Measurements from ENCODE around the gene LYRM2.
"Not testable (repeated sequence)": the region's sequence is repeated elsewhere in the genome, so short reads cannot be mapped to it uniquely, and the experiment has no call there.

The LYRM2 gene

DNA sequence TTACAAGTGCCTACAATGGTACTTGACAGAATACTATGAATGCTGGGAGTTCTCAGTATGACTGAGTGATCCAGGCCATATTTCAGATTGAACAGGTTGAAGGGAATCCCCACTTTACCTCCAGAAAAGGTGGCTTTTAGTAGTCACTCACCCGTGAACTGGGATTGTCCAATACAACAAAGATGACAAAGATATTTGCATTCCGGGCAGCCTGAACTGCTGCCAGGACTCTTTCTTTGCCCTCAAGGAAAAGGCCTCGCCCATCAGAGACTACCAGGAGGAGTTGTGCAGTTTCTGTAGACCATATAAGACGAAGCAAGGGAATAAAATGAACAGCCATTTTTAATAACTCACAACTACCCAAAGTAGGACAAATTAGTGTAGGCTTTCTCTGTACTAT lies 6.3 kb upstream of the LYRM2 start:
- no peak for DNase-seq

DNA sequence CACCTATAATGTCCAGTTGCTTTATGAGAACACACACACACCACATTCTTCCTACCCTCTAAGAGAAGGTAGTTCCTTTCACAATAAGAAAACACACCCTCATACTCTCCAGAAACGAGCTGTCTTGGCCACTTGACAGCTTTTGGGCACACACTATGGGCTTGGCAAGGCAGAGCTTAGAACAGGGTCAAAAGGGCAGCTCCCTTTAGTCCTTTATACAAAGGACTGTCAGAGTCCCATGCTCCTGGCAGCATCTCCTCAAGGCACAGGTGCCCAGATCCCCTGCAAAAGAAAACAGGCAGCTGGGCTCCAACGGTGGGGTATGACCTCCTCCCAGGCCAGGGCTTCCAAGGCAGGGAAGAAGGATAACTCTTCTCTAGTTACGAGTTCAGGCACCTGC lies 4.9 kb upstream of the LYRM2 start:
- no peak for DNase-seq

DNA sequence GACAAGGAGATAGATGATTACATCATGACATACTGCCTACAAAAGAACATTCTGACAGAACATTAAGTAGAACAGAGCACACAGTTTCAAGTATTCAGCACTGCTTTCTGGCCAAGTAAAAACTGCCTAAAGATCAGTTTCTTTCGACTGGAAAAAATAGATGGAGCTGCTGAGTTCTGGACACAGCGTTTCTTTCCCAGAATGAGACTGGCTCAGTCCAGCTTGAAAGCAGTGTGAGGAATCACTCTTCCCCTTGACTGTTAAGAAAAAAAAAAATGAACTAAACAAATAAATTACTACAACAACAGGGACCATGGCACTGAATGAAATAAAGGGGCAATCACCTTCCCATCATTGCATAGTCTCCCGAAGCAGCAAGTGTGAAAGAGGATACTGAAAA lies 4.4 kb upstream of the LYRM2 start:
- no peak for DNase-seq

DNA sequence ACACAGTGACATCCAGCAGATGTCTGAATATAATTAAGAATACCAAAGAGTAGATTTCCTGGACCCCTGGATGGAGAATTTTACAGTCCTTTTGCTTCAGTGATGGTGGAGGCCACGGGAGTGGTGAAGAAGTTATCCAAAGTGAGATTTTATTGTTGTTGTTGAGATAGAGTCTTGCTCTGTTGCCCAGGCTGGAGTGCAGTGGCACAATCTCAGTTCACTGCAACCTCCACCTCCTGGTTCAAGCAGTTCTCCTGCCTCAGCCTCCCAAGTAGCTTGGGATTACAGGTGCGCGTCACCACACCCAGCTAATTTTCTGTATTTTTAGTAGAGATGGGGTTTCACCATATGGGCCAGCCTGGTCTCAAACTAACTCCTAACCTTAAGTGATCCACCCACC lies 3.0 kb upstream of the LYRM2 start:
- not testable (repeated sequence) for DNase-seq

DNA sequence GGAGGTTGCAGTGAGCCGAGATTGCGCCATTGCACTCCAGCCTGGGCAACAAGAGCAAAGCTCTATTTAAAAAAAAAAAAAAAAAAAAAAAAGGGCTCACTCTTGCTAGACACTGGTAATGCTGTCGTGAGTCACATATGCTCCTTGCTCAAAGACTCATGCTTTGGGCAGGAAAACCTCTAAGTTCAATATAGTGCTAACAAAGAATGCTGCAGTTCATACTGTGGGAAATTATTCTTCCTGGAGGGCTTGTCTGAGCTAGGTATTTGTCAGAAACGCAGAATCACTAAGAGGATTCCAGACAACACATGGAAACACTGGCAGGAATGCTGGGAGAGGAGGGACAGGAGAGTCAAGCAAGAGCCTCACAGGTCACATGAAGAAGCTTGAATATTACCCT lies 2.3 kb upstream of the LYRM2 start:
- DNase-seq = no peak

DNA sequence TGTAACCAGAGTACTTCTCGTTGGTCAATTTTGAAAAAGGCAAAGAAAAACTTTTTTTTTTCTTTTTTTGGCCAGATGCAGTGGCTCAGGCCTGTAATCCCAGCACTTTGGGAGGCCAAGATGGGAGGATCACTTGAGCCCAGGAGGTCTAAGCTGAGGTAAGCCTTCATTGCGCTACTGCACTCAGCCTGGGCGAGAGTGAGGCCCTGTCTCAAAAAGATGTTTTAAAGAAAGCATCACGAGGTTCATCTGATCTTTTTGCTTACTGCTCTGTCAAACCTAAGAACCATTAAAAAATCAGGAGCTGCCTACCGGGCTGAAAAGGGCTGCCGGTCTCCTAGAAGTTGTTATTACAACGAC lies 607 bp downstream of the LYRM2 start:
- no peak for DNase-seq

DNA sequence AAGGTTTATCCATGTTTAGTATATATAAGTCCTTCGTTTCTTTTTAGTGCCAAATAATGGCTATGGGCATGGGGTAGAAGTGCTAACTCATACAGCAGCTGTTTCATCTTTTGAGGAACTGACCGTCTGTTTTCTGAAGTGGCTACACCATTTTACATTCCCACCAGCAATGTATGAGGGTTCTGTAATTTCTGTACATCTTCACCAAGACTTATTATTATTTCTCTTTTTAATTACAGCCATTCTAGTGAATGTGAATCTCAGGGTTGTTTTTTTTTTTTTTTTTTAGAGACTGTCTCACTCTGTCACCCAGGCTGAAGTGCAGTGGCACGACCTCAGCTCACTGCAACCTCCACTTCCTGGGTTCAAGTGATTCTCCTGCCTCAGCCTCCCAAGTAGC lies 2.1 kb downstream of the LYRM2 start:
- DNase-seq = not testable (repeated sequence)

DNA sequence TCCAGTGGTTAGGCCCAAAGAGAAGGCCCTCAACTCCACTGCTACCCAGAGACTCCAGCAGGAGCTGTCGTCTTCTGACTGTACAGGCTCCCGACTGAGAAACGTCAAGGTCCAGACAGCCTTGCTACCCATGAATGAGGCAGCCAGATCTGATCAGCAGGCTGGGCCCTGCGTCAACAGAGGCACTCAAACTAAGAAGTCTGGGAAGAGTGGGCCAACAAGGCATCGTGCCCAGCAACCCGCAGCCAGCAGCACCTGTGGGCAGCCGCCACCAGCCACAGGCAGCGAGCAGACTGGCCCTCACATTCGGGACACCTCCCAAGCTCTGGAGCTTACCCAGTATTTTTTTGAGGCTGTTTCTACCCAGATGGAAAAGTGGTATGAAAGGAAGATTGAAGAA lies 8.1 kb downstream of the LYRM2 start:
- no peak for DNase-seq

DNA sequence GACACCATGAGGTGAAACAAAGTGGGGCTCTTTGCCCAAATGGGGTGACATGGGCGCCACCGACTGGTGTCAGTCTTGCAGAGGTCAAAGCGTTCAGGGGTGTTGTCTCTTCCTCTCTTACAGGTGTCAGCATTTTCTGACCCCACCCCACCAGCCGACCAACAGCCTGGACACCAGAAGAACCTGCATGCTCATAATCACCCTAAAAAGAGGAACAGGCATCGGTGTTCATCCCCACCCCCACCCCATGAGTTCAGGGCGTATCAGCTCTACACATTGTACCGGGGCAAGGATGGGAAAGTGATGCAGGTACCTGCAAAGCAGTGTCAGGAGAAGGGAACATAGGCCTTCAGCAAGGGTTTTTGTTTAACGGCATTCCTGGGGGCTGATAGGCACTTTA lies 14.8 kb downstream of the LYRM2 start:
- no peak for DNase-seq

DNA sequence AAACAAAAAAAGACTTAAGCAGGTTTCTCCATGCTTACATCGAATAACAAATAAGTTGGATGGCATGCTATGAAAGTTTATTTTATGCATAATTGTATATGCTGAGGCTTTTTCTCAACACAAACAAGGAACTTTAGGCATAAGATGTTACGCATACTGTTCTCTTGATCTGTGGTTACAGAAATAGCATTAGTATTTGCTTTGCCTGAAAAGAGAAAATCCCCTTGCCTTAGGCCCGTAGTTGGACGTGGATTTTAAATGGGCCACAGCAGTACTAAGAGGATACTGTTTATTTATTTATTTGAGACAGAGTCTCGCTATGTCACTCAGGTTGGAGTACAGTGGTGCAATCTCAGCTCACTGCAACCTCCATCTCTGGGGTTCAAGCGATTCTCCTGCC lies 19.0 kb downstream of the LYRM2 start:
- DNase-seq = no peak

DNA sequence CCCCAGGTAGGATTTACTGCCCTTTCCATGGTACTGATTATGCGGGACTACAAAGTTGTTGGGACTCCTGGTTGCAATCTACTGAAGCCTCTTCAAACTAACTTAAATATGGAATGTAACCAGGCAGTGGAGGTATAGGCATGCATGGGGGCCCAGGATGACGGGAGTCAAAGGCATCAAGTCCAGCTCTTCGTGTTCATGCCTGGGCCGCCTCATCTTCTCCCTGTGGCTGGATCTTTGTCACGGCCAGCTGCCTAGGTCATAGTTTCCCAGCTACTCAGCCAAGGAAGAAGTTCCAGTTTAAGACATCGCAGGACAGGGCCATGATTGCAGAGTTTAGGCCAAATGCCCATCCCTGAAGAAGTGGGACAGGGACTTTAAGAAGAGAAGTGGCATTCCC lies 20.5 kb downstream of the LYRM2 start:
- DNase-seq = no peak

DNA sequence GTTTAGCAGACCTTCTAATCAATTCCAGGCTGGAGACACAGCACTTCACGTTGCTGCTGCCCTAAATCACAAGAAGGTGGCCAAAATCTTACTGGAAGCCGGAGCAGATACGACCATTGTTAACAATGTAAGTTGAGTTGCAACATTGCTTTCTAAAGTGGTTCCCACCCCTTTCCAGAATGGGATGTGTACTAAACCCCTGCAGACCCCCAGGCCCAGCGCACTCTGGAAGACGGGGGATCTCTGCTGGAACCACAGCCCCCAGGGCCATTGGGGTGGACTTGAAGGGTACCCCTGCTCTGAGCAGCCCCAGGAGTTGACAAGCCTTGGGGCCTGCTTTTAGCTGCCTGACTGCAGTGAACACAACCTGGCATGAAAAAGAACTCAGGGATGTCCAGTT lies 22.0 kb downstream of the LYRM2 start:
- no peak for DNase-seq

DNA sequence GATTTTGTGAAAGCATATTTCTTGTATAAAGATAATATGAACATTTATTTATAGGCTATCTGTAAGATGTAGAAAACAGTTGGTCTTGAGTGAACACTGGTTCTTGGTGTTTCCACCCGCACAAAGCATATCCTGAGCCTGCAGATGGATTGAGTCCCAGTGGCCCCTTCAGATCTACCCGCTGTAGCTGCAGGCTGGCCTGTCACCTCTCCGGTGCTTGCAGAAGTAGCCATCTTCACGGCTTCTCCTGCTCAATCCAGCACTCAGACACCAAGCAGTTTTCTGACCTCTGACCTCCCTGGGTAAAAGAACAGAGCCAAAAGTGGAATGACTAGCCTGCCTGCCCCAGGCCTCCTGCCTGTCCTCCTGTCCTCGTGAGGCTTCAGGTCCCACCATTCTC lies 22.7 kb downstream of the LYRM2 start:
- DNase-seq = no peak

DNA sequence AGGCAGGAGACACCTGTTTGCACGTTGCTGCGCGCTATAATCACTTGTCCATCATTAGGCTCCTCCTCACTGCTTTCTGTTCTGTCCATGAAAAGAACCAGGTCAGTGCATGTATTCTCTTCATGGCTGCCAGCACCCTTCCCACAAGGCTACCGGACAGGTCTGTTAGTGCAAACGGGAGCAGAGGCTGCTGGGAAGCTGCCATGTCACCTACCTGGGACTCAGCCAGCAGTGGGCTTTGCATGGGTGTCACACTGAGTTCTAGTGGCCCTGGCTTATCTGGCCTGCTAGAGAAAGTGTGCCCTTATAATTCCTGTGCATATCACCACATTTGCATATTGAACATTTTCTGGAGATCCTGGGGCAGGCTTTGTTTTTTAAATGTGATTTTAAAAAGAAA lies 24.8 kb downstream of the LYRM2 start:
- DNase-seq = no peak

DNA sequence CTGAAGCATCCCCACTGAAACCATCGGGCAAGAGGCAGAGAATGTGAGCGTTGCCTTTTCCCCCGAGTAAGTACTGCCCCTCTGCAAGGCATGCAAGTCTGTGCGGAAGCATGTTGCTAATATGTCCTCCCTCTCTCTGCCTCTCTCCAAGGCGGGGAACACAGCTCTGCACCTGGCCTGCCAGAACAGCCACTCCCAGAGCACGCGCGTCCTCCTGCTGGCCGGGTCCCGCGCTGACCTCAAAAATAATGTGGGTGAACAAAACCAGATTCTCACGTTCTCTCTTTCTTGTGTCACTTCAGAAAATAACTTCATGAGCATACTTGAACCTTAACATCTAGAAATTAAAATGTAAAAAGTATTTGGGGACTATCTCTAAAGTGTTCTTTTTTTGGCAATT lies 26.4 kb downstream of the LYRM2 start:
- DNase-seq = no peak

DNA sequence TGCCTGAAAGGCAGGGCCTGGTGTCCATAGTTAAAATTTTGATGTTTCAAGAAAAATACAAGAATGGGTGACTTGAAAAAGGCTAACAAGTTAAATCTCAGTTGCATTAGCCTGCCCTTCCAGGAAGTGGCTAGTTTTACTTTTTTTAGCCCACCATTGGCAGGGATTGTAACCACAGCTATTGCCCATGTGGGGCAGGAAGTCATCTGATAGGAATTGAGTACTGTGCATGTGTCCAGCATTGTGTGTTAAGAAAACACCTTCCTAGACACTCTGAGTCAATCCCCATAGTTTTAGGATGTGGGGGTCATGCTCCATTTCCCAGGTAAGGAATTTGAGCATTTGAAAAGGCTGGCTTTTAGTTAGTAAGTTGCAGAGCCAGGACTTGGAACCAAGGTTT lies 26.9 kb downstream of the LYRM2 start:
- DNase-seq = no peak

DNA sequence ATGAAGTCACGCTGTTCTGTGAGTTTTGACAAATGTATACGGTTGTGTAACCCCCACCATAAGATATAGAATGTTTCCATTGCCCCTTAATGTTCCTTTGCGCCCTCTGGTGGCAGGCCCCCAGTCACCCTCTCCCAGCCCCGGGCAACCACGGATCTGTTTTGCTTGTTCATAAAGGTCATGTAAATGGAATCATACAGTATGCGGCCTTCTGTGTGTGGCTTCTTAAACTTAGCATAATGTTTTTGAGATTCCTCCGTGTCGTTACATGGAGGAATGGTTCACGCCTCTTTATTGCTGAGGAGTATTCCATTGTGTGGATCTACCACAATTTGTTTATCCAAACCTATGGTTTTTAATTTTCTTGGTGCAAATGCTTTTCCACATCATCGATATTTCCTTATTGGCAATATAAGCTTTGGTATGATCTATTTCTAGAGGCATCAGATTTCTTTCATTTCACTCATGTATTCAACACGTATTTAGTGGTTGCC lies 28.4 kb downstream of the LYRM2 start:
- DNase-seq = no peak

DNA sequence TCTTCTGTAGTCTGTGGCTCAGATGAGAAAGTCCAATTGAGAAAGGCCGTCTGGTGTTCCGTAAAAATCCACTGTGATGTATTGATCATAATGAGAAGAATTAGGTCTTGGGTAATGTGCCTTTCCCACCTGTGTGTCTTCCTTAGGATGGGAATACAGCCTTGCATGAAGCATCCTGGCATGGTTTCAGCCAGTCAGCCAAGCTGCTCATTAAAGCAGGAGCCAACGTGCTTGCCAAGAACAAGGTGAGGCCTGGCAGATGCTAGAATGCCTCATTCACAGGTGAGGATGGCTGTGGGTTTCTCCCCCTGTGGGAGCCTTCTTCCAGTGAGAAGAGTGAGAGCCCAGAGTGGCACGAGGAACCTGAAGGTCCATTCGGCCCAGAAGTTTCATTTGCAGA lies 32.7 kb downstream of the LYRM2 start:
- no peak for DNase-seq

DNA sequence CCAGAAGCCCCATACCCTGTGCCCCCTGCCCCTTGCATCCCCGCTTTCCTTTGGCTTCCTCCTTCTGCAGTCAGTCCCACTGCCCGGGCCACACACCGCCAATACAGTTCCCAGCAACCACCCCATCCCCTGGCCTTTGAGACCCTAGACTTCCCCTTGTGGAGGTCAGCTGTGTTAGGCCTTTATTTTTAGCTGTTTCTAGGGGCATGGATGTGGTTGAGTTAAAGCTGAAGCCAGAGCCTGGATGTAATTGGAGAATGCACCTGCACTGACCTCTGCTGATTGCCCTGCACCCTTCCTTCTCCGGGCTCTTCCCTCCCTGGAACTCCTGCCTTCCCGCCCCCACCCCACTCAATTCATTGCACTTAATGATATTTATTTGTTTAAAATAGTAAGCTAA lies 33.9 kb downstream of the LYRM2 start:
- no peak for DNase-seq

DNA sequence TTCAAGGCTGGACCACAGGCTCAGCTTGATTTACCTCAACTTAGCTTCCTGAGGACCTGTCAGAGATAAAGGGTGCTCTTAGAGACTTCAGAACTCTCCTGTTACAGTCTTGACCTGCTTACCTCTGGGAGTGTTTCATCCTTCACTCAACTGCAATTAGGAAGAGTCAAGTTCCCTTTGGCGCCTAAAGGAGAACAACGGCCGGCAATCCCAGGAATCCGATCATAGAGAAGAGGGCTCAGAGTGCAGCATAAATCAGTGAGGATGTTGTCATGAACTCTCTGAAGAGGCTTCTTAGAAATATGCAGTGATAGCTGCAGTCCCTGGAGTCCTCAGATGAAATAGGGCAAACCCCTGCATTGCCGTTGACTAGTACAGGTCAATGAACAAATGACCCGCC lies 36.4 kb downstream of the LYRM2 start:
- no peak for DNase-seq

DNA sequence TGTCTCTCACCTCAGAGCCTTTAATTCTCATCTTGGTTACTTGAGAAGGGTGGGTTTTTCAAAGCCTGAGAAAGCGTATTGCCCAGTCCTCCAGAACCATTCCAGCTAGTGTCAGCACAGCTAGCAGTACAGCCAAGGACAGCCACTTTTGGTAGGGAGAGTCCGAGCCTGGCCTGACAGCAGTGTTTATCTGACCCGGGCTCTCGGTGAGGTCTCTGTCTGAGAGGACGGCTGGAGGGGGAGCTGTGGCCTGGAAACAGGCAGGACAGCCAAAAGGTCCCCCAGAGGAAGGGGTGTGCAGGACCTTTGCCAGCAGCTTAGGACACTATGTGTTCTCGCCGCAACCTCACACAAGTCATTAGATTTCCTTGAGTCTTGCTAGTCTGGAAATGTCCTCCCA lies 38.8 kb downstream of the LYRM2 start:
- DNase-seq = no peak

DNA sequence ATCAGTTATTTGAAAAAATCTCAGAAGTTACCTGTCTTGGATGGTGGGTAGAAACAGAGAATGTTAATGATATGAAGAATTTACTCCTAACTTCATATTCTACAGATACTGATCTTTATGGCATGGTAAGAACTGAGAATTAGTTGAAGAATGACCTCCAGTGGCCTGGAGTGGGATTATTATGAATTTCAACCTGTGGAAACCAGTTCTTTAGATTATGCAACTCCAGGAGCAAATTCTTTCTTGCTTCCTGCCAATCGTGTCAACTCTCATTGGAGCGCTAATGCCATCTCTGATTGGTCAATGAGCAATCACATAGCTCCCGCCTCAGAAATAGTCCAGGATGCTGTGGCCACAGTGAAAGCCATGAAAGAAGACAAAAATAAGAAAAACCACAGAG lies 40.6 kb downstream of the LYRM2 start:
- DNase-seq = no peak

DNA sequence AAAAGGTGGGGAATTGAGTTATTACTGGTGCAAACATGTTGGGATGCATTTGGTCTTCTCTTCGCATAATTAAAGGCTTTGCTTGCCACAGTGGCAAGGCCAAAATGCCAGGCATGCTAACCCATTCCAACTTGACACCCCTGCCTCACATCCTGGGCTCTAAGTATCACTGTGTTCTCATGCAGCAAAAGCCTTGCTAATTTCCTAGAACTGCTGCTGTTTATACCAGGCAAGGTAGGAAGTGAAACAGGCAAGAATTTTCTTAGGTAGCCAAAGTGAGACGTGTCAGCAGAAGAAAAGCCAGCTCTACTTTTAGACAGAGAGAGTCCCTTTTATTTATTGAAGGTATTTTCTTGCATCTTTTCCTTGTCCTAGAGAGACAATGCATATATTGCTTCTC lies 41.2 kb downstream of the LYRM2 start:
- DNase-seq = no peak

DNA sequence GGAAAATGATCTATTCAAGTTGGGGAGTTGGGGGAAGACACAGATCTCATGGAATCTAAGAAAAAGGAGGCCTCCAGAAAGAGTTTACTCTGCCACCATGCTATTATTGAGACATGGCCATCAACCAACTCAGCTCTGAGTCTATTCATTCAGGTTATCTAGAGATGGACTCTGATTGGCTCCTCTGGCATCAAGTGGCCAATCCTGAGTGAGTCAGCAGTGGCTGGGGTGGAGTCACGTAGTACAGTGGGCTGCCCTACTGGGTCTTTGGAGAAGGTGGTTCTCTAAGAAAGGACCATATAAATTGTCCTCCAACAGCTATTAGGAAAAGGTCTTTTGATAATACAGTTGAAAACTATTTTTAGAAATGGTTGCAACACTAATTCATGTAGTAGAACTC lies 42.1 kb downstream of the LYRM2 start:
- DNase-seq = no peak

DNA sequence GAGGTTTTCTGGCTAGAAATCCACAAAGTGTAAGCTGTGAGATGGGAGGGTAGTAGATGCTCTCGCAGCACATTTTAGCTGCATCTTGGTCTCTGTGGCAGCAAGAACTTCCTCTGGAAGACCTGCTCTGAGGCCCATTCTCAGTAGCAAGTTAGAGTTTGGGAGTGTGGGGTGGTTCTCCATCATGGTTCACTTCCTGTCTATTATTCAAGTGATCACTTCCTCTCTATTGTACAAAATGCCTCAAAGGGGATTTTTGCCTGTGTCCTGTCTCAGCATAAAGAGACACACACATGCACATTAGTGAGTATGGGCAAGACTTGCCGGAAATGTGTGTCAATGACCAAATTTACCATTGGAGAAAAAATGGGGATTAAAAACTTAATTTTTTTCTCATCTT lies 42.5 kb downstream of the LYRM2 start:
- DNase-seq = no peak

DNA sequence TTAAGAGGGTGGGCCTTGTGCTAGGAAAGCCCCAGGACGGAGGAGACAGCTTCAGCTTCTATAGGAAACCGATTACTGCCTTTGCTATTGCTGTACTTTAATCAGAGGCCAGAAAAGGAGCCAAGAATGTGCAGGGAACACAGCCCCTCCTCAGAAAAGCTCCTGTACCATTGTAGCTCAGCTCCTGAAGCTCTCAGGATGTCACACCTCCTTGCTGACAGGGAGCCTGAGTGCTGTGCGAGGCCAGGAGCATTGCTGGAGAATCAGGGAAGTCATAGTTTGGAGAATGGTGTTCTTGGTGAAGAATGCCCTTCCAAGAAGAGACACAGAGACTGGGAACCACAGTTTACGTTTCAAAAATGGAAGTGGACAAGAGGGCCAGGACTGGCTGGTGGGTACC lies 46.8 kb downstream of the LYRM2 start:
- DNase-seq = no peak
